ENCODE results near the gene BMF.
"Not testable (repeated sequence)": the region's sequence is repeated elsewhere in the genome, so short reads cannot be mapped to it uniquely, and the experiment has no call there.

BMF gene

DNA sequence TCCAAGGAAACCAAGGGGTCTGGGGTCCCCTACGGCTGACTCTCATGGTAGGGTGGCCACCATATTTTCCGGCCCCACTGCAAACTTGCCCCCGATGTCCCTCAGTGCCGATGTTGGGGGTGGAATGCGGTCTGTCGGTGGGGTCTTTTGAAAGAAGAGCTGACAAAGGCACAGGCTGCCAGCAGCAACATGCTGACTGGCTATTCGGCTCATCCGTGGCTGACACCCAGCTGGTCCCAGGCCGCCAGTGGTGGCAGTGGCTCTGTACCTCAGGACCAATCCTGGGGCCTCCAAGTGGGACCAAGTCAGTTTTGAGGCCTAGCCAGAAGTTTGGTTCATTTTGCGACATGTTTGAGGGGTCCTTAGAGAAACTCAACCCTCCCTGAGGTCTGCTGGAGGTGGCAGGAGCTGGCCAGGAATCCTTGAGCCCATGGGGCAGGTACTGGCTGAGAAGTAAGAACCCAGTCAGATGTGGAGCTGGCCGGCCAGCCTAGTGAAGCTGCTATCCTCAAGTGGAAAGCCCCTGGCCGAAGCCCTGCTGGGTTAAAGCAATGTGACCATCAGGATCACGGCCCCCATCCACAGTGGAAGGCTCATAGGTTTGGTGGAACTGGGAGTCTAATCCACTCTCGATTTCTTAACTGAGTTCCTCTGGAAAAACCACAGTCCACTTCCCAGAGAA is 17.8 kb downstream of the BMF start:
- DNase-seq, result no peak

DNA sequence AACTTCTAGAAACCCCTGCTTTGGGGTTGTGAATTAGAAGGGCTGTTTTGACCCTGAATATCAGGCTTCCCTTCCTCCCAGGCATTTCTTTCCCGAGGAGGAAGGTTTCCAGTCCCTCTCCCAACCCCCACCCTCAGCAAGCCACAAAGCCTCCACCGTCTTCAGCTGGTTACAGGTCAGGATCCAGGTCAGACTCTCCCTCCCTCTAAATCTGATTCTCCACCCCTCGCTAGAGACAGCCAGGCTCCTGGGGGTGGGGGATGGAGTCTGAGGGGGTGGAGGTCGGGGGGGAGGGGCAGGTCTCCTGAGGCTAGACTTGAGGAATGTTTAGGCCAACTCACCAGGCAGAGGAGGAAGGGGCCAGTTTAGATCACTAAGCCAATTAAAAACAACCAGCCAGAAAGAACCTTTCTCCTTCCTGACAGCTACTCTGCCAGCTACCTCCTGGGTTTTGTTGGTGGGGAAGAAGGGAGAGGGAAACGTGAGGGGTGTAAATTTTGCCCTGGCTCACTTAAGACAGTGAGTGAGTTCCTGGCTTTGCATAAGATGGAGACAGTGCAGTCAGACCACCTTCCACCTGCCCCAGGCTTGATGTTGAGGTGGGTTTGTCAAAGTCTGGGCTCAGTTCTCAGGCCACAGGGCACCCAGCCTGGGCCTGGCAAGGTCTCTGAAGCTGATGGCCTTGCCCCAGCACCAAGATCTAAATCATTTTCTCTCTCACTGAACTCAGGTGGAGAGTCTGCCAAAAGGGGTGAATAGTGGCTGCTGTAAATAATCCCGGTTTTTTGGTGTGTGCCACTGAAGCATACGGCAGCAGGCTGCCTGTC is 19.5 kb downstream of the BMF start:
- no peak for DNase-seq

DNA sequence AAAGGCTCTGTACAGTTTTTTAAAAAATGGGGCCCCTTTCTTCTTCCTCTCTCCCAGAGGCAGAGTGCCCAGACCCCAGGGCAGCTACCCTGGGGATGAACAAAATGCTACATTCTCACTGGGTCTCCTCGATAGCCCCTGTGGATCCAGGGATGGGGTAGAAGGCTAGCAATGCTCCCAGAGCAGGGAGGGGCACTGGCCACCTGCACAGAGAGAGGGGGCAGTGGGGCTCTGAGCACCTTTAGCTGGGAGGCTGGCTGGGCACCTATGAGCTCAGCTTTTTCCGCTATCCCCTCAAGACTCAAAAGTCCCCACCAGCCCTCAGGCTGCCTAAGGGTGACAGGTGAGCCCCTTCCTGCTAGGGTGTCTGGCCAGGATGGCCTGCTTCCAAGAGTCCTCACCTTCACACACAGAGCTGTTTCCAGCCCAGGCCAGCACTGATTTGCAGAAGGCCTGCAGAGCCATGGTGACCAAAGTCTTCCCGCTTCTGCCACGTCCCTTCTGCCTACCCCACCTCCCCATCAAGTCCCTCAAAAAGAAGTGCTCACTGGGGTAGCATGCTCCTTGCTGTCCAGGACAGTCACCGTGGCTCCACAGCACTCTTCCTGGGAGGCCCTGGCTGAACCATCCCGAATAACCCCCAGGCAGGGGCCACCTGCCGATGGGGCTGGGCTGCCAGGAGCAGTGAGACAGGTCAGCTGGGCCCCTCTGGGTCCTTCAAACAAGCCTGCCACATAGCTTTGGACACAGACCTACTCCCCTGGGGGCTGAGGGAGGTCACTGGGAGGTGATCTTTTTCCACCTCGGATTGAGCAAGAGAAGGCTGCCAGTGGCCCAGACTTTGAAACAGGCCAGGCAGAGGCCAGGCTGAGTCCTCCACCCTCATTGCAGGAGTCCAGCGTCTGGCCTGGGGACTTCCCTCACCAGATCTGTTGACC is 20.4 kb downstream of the BMF start:
- DNase-seq, result no peak

DNA sequence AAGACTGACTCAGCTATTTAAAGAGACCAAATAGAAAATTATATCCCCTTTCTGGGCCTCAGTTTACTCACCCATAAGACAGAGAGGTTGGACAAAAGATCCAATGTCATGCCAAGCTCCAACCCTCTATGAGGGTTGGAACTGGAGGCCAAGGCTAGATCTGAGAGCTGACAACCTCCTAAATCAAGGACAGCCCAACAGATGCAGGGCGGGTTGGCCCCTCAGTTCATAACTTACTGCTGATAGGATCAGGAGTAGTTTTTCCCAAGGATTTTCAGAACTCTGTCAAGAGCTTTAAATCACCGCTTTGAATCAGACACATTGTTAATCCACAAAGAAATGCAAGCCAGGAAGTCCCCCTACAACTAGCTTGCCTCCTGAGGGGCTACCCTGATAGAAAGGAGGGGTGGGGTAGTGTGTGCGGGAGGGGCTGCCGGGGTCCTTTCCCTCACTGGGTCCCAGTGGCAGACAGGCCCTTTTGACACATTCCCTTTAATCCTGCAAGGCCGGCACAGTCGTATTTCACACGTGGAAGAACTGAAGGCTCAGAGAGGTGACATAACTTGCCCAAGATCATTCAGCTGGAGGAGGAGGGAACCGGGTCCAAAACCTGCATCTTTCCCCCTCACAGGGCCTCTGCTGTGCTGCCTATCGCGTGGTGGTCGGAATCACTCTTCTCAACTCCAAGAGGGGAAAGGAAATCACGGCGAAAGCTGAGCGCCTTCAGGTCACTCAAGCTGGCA is 21.4 kb downstream of the BMF start:
- no peak for DNase-seq

DNA sequence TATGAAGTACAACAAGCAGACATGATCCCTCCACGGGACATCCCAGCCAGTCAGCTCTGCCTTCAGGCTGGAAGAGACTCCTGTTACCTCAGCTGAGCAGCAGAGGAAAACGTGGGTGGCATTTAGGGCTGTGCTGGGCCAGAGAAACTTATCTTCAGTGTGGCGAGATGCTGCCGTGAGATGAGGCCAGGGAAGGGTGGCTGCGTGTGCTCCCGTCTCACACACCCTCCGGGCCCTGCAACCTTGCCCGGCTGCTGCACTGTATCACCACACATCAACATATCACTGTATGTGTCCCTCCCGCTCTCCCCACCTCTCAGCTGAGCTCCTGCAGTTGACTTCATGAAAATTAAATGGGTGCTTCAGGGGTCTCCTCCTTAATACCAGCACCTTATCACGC is 23.4 kb downstream of the BMF start:
- no peak for DNase-seq

DNA sequence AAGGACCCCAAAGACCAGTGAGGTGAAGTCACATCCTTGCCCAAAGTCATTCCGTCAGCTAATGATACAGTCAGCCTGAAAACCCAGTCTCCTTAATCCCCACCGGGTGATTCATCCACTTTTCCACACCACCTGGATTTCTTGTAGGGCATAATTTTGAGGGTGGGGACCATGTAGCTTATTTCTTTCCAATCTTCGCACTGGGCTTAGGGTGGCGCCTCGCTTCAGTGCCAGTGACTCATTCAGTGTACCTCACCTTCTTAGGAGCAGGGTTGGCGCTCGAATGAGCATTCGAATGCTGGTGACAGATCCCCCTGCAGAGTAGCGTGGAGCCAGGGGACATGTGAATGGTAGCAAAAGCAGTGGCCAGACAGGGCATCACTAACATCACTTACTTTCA is 24.0 kb downstream of the BMF start:
- DNase-seq, result no peak

DNA sequence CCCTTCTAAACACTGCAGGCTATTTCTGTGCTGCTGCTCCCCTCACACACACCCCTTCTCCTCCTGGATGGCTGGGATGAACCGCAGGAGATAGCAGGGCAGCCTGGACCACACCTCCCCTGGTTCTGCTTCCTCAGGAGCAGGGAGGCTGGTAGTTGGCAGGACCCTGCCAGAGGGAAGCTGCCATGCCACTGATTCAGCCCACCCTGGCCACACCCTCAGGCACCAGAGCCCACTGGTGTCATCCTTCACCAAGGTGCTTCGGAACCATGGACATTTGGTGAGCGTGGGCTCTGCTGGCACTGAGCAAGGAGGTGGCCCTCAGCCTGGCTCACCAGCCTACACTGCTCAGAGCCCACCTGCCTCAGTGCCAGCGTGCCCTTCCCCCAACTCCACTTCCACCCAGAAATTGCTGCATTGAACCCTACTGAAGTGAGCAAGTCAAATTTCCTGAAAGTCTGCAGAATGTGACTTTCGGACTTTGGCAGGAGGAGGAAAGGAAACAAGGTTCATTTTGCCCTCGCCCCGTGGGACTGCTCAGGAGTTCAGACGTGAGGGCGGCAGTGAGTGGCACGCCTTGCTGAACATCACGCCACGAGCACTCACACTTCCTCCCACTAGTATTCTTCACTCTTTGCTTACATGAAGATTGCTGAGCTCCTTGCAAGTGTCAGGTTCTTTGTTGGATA is 26.3 kb downstream of the BMF start:
- DNase-seq, result peak in 1 of 56 donors; percentile 49

DNA sequence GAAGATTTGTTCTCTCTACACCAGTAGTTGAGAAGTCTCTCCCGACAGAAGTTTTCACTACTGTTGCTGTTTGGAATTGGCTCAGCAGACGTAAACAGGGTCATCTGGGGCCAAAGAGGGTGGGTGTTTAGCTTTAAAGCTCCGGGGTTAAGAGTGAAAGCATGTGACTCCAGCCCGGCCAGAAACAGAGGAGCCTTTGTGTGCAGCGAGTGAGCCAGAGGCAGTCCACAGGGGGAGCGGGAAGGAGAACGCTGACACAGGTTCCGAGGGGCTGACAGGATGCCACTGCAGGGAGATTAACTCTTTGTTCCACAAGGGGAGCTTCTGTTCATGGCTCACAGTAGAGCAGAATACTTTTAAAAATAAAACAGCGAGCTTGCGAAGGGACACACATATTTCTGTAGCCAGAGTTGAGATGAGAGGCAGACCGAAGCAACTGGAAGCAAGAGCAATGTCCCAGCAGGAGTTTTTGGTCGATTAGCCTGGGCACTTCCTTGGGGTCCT is 26.9 kb downstream of the BMF start:
- DNase-seq, result peak in 54 of 56 donors; percentile 18 to 86 (median 70)

DNA sequence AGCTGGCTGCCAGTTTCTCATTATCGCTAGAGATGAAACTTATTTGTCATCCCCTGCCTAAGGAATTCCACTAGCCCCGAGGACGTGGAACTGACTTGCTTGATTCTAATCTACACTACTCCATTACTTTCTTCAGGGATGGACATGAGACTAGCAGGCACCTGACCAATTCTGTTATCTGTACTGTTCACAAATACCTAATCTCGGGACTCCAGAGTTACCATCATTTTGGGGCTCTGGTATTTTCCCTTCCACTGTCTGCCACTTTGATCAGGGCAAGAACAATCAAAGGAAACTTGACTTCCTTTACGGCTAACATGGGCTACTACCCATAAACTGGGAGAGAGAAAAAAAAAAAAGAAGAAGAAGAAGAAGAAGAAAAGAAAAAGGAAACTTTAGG is 27.8 kb downstream of the BMF start:
- no peak for DNase-seq

DNA sequence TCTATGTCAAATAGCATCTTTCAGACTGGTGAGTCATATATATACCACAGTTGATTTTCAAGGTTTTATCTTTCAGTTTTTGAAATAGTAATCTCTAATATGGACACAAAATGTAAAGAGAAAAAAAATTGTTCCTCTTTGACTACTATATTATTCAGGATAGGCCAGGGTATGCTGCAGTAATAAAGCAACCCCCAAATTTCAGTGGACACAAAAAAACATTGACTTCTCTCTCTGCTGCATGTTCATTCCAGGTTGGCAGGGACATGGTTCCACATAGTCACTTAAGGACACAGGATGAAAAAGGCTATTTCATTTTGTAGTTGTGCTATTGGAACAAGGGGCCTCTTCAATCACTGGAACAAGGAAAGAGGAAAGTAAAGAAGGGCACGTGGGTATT is 28.6 kb downstream of the BMF start:
- DNase-seq, result no peak

DNA sequence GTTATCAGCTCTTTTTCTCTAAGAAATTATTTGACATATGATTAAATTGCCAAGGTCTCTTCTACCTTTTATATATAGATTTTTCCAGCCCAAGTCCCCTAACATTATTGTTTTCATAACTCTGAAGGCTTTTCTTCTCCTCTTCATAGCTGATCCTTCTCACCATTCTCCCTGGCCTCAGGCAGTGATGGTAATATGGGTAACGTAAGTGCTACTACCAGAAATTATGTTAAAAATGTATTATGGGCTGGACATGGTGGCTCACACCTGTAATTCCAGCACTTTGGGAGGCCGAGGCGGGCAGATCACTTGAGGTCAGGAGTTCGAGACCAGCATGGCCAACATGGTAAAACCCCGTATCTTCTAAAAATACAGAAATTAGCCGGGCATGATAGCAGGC is 29.2 kb downstream of the BMF start:
- no peak for DNase-seq

DNA sequence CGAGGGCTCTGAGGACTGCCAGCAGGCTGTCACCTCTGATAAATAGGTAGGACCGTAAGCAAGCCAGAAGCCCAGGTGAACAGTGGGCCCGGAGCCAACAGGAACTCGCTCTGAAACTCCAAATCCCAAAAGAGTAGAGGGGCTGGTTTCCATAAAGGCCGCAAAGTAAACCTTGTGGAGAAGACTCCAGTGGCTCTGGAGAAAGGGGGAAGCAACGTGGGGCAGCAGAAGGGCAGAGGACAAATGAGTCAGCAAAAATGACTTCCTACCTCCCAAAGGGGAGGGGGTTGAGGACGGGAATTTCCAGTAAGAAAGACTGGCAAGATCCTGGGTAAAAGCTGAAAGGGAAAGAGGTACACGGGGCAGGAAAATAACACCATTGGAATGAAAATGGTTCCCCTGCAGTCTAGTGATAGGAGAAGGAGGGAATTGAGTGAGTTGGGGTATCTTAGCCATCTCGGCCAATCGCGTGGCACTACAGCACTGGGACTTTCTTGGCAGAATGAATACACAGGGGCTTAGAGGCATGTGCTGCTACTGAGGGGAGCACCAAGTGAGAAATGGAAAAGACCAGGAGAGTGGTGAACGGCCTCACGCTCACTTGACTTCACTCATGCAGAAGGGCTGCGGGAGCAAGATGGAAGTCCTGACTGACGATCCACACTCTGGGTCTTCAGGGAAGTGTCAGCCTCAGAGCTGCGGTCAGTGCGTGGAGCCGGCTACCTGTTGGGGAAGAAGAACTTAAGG is 33.2 kb downstream of the BMF start:
- no peak for DNase-seq

DNA sequence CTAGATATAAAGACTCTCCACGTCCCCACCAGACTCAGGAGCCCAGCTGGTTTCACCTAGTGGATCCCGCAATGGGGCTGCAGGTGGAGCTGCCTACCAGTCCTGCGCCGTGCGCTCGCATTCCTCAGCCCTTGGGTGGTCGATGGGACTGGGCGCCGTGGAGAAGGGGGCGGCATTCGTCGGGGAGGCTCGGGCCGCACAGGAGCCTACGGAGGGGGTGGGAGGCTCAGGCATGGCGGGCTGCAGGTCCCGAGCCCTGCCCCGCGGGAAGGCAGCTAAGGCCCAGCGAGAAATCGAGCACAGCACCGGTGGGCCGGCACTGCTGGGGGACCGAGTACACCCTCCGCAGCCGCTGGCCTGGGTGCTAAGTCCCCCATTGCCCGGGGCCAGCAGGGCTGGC is 34.0 kb downstream of the BMF start:
- not testable (repeated sequence) for DNase-seq

DNA sequence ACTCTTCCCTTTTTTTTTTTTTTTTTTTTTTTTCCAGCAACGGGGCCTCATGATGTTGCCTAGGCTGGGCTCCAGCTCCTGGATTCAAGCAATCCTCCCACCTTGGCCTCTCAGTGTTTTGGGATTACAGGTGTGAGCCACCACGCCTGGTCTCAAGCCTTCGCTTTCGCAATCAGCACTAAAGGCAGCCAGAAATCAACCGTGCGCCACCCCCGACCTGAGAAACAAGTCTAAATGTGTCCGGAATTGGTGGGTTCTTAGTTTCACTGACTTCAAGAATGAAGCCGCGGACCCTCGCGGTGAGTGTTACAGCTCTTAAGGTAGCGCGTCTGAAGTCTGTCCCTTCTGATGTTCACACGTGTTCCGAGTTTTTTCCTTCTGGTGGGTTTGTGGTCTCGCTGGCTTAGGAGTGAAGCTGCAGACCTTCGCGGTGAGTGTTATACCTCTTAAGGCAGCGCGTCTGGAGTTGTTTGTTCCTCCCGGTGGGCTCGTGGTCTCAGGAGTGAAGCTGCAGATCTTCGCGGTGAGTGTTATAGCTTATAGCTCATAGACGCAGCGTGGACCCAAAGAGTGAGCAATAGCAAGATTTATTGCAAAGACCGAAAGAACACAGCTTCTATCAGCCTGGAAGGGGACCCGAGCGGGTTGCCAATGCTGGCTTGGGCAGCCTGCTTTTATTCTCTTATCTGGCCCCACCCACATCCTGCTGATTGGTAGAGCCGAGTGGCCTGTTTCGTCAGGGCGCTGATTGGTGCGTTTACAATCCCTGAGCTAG is 34.8 kb downstream of the BMF start:
- DNase-seq, result not testable (repeated sequence)

DNA sequence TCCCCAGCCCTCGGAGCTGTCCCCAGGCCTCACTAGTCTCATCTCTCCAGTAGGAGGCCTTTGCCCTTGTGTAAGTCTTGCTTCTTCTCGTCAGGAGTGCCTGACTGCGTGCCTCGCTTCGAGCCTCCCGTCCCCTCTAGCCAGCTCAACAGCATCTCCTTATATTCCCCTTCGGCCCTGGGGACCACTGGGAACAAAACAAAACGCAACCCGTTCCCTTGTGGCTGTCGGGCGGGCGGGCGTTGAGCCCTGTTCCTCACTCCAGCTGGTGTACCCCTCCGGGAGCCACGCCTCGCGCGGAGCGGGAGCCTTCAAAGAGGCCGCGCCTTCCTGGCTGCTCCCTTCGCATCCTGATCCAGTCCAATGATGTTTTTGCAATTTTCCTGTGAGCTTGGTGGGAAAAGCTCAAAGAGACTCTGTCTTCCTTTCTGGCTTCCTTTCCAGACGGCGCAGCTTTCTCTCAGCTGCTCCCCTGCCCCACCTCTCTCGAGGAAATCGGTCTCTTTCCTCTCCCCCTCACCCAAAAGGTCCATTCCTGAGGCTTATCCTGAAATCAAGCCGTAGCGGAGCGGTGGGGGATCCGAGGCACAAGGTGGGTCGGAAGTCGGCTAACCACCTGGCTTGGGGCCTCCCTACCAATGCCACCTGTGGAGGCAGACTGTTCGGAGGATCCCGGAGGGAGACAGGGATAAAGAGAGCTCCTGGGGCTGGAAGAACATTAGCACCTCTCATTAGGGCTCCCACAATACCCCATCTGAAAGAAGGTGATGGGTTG is 36.3 kb downstream of the BMF start:
- DNase-seq, result no peak

DNA sequence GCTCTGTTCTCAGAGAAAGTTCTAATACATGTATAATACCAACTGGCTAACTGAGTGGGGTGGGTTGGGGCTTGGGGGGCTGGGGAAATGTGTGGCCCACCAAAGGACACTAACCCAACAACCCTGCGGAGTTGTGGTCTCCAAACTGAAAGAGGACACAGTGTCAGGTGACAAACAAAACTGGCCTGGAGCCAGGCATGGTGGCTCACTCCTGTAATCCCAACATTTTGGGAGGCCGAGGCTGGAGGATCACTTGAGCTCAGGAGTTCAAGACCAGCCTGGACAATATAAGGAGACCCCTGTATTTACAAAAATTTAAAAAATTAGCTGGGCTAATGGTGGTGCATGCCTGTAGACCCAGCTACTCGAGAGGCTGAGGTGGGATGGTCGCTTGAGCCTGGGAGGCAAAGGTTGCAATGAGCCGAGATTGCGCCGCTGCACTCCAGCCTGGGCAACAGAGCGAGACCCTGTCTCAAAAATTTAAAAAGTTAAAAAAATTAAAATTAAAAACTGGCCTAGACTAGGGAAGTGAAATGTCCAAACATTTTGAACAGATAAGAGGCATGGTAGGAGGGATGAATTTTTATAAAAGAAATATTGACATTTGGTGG is 38.0 kb downstream of the BMF start:
- DNase-seq, result no peak

DNA sequence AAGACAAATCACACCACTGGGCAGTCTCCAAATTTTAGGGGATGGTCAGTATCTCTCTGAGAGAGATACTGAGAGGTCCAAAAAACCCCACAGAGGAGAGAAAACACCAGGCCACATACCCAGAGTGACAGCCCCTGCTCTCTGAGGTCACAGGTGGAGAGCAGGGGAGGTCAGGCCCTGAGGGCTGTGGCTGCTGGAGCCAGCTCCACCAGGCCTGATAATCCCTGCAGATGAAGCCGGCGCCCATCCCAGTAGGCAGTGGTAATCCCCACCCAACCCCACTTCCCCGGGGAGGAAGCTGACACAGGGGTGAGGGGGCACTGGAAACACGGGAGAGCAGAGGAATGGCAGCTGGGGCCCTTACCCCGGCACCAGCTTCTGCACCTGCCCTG is 38.5 kb downstream of the BMF start:
- DNase-seq, result no peak
